ENCODE results near the gene CAMSAP3. TPM values are rescaled to one million over a fixed set of nuclear protein-coding genes. Genes with fewer than 3 reads are reported as not detected.

Gene CAMSAP3
- total and polyA plus RNA-seq, 10 of the 15 experiments (the other 5 are each of a cell fraction or from before 2014, with no cell fraction given) = 0.03 to 6.3 (median 0.72) TPM

- Histone ChIP-seq H4K20me1 (ENCODE audit: control insufficient read depth, insufficient read depth) (no peaks in the 10 kb centered on the region), H3K4me1 (ENCODE audit: control insufficient read depth, insufficient read depth, low read length) (peaks cover 20% of the 10 kb centered on the region), H2AFZ (ENCODE audit: control insufficient read depth, low read depth, low read length) (no peak overlapping the region), H3K4me2 (ENCODE audit: control insufficient read depth, insufficient read depth) (no peak overlapping the region), H3K79me2 (ENCODE audit: control insufficient read depth, insufficient read depth, low read length) (no peaks in the 10 kb centered on the region), H3K4me3 (no peak overlapping the region), H3K9me3 (replicated peaks; ENCODE audit: control insufficient read depth, insufficient read depth, low read length) (no peaks in the 10 kb centered on the region), H3K9ac (ENCODE audit: control insufficient read depth, insufficient read depth, low read length) (no peak overlapping the region), H3K27ac (ENCODE audit: control insufficient read depth, insufficient read depth) (no peak overlapping the region), H3K27me3 (replicated peaks in 1 of 2; ENCODE audit: control insufficient read depth in 2 of 2, insufficient read depth in 2 of 2, low read length in 1 of 2) (no peaks in the 10 kb centered on the region; a peak in 1 of 4 replicates), H3K36me3 (ENCODE audit: control insufficient read depth in 2 of 2, insufficient read depth in 2 of 2, low read length in 1 of 2) (no peaks in the 10 kb centered on the region)
- no TSS peak for BruUV-seq (replicated peaks)
- no peak for DNase-seq (ENCODE audit: low read depth, low spot score)
- 75% methylated on average over 8 of the region's 8 CpGs for WGBS (ENCODE audit: insufficient coverage, insufficient replicate concordance, low lambda C conversion rate, missing lambda C conversion rate)
- TF ChIP-seq NKRF (conservative IDR thresholded peaks at IDR 0.05) = no peak
- no peak for TF ChIP-seq ZBTB4 (CRISPR knock-in tag; IDR thresholded peaks at IDR 0.05)
- TF ChIP-seq GABPA (IDR thresholded peaks at IDR 0.05; ENCODE audit: low read depth) = no peak
- no peak for TF ChIP-seq EGR1 (IDR thresholded peaks at IDR 0.05; ENCODE audit: borderline replicate concordance in 1 of 2, low read depth in 2 of 2, low read length in 2 of 2)
- ChIA-PET RAD21 (ENCODE audit: unreplicated experiment) (interaction anchor here (1.6 kb wide), 1 partner anchor 146 kb away, joined by 8 read pairs; no protein-coding TSS in a partner anchor), POLR2A (no interaction called here), CTCF (interaction anchor here (1.3 to 1.8 kb wide), 3 partner anchors 26 to 145 kb away, joined by 4 to 9 read pairs (median 5); partner anchors contain the start of gene TRAPPC5), SMC1A (ENCODE audit: uncharacterized antibody, unreplicated experiment) (interaction anchor here (1.6 to 3.5 kb wide), 2 partner anchors 117 to 145 kb away, joined by 5 to 20 read pairs; no protein-coding TSS in a partner anchor)
- ATAC-seq = no peak
- in situ Hi-C loops (cut with MboI) = no loop called here
- intact Hi-C loops (cut with micrococcal nuclease; ENCODE audit: unreplicated experiment) = no loop called here
- FAIRE-seq = no peak
Measured at GRCh38 chr19:7654401-7654800, 58.7 kb downstream of the CAMSAP3 start.
